WTC11 (cell line): ENCODE results near the gene MYH11.
"Not testable (repeated sequence)": the region's sequence is repeated elsewhere in the genome, so short reads cannot be mapped to it uniquely, and the experiment has no call there.

Source experiments
- CBFB ChIP-seq: sonication (generic); formaldehyde crosslinking; IDR thresholded peaks from 2 replicates; pipeline ENCODE4 v1.8.1; 2022; ENCODE audit warnings: mild to moderate bottlenecking, low read depth, missing genetic modification reagents
- CREB1 ChIP-seq: sonication (generic); formaldehyde crosslinking; IDR thresholded peaks from 2 replicates; pipeline ENCODE4 v1.8.0; 2023; ENCODE audit warnings: mild to moderate bottlenecking, missing genetic modification reagents
- TF ChIP-seq, protein P1 (sequence below): sonication (generic); formaldehyde crosslinking; IDR thresholded peaks from 2 replicates; pipeline ENCODE4 v1.8.1; 2022; ENCODE audit warnings: low read depth, missing genetic modification reagents, borderline replicate concordance
- TF ChIP-seq, protein P2 (sequence below): fragments of 200-600 bp; IDR thresholded peaks from 2 replicates; pipeline ENCODE4 v1.8.0; 2022; ENCODE audit warnings: antibody characterized with exemption
- TF ChIP-seq, protein P3 (sequence below): sonication (generic); formaldehyde crosslinking; IDR thresholded peaks from 2 replicates; pipeline ENCODE4 v1.8.1; 2023; ENCODE audit warnings: mild to moderate bottlenecking, missing genetic modification reagents
- TF ChIP-seq, protein P4 (sequence below): sonication (generic); formaldehyde crosslinking; IDR thresholded peaks from 2 replicates; pipeline ENCODE4 v1.8.1; 2022; ENCODE audit warnings: missing genetic modification reagents, borderline replicate concordance
- TF ChIP-seq, protein P5 (sequence below): sonication (generic); formaldehyde crosslinking; IDR thresholded peaks from 2 replicates; pipeline ENCODE4 v1.8.0; 2022; ENCODE audit warnings: mild to moderate bottlenecking, missing genetic modification reagents

DNA sequence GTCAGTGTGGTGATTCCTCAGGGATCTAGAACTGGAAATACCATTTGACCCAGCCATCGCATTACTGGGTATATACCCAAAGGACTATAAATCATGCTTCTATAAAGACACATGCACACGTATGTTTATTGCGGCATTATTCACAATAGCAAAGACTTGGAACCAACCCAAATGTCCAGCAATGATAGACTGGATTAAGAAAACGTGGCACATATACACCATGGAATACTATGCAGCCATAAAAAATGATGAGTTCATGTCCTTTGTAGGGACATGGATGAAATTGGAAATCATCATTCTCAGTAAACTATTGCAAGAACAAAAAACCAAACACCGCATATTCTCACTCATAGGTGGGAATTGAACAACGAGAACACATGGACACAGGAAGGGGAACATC is 201.3 kb downstream of the MYH11 start:
- TF ChIP-seq CREB1, CBFB (CRISPR knock-in tag): not testable (repeated sequence)
- TF ChIP-seq, protein P1, sequence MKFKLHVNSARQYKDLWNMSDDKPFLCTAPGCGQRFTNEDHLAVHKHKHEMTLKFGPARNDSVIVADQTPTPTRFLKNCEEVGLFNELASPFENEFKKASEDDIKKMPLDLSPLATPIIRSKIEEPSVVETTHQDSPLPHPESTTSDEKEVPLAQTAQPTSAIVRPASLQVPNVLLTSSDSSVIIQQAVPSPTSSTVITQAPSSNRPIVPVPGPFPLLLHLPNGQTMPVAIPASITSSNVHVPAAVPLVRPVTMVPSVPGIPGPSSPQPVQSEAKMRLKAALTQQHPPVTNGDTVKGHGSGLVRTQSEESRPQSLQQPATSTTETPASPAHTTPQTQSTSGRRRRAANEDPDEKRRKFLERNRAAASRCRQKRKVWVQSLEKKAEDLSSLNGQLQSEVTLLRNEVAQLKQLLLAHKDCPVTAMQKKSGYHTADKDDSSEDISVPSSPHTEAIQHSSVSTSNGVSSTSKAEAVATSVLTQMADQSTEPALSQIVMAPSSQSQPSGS (CRISPR knock-in tag), result not testable (repeated sequence)
- TF ChIP-seq, protein P2, sequence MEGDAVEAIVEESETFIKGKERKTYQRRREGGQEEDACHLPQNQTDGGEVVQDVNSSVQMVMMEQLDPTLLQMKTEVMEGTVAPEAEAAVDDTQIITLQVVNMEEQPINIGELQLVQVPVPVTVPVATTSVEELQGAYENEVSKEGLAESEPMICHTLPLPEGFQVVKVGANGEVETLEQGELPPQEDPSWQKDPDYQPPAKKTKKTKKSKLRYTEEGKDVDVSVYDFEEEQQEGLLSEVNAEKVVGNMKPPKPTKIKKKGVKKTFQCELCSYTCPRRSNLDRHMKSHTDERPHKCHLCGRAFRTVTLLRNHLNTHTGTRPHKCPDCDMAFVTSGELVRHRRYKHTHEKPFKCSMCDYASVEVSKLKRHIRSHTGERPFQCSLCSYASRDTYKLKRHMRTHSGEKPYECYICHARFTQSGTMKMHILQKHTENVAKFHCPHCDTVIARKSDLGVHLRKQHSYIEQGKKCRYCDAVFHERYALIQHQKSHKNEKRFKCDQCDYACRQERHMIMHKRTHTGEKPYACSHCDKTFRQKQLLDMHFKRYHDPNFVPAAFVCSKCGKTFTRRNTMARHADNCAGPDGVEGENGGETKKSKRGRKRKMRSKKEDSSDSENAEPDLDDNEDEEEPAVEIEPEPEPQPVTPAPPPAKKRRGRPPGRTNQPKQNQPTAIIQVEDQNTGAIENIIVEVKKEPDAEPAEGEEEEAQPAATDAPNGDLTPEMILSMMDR, result not testable (repeated sequence)
- TF ChIP-seq, protein P3, sequence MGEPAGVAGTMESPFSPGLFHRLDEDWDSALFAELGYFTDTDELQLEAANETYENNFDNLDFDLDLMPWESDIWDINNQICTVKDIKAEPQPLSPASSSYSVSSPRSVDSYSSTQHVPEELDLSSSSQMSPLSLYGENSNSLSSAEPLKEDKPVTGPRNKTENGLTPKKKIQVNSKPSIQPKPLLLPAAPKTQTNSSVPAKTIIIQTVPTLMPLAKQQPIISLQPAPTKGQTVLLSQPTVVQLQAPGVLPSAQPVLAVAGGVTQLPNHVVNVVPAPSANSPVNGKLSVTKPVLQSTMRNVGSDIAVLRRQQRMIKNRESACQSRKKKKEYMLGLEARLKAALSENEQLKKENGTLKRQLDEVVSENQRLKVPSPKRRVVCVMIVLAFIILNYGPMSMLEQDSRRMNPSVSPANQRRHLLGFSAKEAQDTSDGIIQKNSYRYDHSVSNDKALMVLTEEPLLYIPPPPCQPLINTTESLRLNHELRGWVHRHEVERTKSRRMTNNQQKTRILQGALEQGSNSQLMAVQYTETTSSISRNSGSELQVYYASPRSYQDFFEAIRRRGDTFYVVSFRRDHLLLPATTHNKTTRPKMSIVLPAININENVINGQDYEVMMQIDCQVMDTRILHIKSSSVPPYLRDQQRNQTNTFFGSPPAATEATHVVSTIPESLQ, result not testable (repeated sequence)
- TF ChIP-seq, protein P4, sequence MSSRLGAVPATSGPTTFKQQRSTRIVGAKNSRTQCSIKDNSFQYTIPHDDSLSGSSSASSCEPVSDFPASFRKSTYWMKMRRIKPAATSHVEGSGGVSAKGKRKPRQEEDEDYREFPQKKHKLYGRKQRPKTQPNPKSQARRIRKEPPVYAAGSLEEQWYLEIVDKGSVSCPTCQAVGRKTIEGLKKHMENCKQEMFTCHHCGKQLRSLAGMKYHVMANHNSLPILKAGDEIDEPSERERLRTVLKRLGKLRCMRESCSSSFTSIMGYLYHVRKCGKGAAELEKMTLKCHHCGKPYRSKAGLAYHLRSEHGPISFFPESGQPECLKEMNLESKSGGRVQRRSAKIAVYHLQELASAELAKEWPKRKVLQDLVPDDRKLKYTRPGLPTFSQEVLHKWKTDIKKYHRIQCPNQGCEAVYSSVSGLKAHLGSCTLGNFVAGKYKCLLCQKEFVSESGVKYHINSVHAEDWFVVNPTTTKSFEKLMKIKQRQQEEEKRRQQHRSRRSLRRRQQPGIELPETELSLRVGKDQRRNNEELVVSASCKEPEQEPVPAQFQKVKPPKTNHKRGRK (CRISPR knock-in tag), result not testable (repeated sequence)
- TF ChIP-seq, protein P5, sequence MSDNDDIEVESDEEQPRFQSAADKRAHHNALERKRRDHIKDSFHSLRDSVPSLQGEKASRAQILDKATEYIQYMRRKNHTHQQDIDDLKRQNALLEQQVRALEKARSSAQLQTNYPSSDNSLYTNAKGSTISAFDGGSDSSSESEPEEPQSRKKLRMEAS (CRISPR knock-in tag), result not testable (repeated sequence)
